ENCODE results near the gene B3GNT9.
"Not testable (repeated sequence)": the region's sequence is repeated elsewhere in the genome, so short reads cannot be mapped to it uniquely, and the experiment has no call there.

The B3GNT9 gene

DNA sequence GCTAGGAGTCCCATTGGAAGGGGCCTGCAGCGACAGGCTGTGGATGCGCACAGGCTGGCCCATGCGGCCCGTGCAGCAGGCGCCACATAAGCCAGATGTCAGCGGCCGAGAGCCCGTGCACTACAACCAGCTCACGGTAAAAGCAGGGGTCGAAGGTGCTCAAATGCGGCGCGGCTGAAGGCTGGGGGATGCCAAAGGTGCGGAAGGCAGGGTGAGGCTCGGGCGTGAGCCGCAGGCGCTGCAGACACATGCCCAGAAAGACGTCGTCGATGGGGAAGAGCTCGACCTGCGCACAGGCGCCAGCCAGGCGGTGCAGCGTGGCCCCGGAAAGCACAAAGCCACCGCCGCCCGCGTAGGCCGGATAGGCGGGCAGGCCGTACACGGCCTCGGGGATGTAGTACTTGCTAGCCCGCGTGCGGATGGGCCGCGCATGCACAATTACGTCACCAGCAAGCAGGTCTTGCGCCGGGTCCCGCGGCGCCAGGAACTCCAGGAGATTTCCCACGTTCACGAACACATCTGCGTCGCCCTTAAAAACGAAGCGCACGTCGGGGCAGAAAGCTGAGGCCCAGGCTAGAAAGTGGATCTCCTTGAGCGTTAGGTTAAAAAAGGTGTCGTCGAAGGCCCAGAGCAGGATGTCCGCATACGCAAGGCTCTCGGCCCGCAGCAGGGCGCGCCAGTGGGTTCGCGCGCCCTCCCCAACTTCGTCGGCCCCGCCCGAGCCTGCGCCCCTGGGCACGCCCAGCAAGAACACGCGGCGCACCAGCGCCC lies 1.3 kb downstream of the B3GNT9 start:
- no peak for DNase-seq

DNA sequence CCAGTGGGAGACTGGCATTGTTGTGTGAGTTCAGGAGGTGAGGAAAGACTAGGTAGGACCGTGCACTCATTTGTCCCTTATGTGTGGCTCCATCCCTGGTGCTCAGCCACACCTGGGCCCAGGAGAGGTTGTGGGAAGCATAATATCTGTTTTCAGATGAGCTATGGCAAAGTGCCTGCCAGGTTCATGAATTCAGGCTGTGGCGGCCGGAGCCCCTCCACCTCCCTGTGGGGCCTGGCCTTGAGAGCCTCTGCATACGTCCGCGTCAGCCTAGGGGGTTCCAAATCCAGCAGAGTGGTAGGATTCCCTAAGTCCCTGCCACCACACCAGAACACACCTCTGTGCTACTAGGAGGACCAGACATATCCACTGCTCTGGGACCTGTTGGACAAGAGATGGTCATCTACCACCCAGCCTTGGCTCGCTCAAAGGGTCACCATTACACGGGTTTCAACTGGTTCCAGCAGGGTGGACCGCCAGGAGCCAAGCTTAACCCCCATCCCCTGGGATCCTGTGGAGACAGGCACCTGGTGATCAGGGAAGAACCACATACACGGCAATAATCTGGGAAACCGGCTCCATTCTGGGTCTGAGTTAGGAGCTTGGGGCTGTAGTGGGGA lies 2.0 kb downstream of the B3GNT9 start:
- no peak for DNase-seq

DNA sequence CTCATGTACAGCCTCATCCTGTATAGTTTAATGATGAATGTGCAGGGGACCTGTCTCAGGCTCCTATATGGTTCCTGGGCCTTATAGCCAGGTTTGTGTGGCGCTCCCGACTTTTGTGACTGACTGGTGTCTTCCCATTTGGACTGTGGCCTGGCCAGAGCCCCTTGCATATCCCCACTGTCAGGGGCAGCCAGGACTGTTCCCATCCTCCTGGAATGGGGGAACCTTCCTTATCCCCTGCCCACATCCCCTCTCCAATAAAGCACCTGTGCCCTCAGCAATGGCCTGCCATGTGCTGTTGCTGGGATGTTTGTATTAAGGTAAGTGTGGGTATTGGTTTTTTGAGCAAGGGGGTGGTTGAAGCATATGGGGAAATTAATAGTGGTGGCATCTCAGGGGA lies 2.6 kb downstream of the B3GNT9 start:
- DNase-seq = no peak

DNA sequence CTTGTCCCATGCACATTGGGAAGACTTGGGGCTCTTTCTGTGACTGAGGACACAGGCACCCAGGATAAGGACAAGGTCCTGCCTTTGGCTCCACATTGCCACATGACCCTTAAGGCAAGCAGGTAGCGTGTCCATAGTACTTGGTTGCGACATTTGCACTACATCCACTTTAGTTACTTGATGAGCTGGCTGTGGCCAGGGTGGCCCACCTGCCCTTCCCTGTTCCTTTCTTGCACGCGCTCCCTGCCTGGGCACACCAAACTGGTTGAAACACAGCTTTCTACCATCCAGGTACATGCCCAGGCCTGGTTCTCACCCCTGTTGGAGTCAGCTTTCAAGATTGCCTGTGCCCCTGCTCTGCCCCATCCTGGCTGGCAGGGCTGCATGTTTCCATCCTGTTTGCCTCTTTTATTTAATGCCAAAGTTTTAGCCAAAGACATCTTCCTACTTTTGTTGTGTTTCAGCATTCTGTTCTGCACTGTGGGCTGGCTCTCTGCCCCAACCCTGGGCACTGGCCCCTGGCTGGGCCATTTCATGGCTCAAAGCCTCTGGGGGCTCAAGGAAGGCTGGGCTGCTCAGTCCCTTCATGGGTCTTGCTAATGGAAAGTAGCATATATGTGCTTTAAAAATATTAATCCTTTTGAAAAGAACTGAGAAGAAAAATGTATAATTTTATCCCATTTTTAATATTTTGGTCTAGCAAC lies 3.2 kb downstream of the B3GNT9 start:
- DNase-seq = no peak

DNA sequence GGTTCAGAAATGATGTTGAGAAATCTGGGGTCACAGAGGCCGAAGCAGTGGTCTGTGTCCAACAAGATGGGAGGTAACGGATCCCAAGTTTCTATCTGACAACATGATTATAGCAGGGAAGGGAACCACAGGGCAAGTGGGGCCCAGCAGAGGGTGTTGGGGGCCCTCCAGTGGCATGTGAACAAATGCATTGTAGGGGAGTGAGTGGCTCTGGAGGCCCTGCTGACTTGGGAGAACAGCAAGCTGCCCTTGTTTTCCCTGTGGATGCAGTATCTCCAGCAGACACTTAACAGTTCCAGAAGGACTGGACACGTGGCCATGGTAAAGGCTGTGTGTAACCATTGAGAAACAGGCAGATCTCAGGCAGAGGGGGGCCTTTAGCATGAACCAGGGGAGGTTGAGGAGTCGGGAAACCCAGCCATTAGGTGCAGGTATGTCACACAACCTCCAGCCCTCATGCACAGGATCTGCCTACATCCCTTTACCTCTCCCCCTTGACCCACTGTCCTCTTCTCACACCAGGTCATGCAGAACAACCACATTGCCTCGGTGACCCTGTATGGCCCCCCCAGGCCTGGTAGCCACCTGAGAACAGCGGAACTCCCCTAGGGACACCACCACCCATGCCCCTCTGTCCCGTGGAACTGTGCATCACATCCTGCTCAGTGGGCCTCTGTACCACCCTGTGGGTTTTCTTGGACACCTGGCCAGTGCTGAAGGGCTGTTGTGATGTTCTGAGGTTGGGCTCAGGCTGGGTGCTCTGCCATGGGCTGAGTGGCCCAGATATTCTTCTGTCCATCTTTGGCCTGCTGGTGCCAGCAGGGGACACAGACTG lies 4.1 kb downstream of the B3GNT9 start:
- no peak for DNase-seq

DNA sequence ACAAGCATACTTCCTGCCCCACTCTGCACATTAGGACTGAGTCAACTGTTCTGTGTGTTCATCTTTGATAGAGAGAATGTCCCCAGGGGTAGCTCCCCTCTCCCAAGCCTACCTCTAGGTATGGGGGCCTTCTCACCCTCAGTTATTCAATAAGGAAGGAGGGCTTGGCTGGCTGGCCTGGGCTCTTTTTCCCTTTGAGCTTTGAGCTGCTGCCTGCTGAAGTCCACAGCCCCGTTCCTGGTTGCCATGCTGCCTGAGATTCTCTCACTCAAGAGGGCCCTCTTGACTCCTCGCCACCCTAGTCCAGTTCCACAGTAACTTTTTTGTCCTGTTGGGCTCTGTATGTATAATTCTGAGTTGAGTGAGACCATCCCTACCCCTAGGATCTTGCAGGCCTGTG lies 5.1 kb downstream of the B3GNT9 start:
- no peak for DNase-seq

DNA sequence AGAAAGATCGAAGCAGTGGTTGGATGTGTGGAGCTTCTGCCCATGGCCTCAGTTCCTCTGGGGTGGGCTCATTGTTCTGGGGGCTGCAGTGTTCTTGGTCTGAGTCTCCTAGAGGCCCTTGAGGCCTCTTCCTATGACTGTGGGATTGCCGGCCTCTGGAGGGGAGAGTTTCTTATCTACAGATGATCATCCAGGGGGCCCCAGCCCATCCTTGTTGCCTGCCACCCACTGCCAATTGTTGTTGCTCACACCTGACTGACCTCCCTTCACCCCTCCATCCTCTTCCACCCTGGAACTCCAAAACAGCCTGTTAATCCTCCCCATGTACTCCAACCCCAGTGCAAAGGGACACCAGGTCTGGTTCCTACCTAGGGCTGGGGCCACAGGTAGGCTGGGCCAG lies 5.9 kb downstream of the B3GNT9 start:
- no peak for DNase-seq

DNA sequence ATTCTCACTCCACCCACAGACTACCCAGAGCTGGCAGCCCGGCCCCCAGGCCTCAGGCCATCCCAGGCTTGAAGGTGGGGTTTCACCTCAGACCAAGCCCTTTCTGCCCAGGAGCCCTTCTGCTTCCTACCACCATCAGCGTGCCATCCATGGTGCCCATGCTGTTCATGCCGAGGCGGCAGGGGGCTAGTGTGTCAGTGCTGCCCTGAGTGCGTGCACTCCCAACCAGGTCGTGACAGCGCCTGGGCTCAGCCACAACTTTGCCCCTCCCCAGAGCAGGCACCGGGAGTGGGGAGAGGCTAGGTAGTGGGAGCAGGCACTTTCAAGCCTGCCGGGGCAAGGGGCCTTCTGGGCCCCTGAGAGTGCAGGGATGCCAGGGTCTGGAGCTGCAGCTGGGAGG lies 8.5 kb downstream of the B3GNT9 start:
- DNase-seq = no peak

DNA sequence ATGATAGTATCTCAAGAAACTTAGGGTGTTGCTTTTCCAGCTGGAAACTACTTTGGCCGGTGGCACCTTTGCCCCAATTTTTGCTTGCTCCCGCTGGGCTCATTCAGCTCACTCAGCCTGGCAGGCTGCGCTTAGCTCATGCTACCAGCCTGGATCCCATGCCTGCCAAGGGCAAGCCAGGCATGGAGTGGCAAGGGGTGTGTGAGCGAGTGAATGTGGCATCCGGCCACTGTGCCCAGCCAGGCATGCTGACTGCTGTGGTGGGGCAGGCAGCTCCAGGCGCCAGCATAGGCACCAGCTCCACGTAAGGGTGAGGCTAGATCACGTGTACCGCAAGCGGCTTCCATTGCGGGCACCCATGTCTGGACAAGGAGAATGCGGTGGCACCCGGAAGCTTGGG lies 9.4 kb downstream of the B3GNT9 start:
- DNase-seq = no peak

DNA sequence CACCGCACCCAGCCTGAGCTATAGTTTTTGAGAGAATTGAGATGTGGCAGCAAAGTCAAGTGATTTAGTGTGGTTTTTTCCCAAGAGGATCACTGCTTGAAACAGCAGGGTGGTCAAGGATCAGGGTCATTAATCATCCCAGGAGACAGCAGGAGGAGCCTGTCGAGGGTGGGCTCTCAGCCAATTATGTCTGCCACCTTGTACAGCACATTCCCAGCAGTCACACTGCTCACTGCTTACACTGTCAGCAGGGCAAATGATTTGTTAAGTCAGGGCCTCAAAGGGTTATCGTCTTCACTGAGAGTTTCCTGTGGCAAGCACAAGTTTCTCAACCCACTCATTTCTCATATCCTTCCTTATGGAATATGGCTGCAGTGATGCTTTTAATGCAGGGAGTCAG lies 13.2 kb downstream of the B3GNT9 start:
- DNase-seq = no peak

DNA sequence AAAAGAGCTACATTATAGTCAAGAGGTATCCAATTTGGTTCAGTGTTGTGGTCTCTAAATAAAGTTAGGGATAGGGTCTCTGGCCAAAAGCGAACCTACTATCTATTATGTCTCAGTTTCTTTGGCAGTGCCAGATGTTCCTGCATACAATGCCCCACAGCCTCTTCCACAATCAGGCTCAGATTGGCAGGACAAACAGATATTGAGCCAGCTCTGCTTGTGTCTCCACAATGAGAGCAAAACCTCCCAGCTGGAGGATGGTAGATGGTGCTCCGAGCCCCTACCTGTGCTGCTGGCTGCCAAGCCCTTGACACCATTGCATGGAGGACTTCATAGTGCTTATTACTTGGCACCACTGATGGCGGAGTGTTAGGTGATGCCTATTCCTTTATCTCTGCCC lies 21.4 kb downstream of the B3GNT9 start:
- DNase-seq = no peak

DNA sequence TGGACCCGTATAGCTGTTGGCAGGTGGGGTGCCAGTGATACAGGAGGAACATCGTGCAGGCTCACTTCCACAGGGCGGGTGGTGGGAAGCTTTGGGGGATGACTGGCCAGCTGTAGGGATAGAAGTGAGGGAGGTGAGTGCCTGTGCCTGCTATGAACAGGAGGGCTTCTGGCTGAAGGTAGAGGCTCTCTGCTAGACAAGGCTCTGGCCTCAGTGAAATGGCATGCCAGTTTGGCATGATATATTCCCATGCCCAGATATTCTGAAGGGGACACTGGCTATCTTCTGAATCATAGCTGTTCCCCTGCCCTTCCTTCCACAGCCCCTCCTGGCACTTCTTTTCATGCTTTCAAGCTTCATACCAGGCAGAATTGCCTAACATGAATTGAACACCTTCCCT lies 21.9 kb downstream of the B3GNT9 start:
- DNase-seq = no peak

DNA sequence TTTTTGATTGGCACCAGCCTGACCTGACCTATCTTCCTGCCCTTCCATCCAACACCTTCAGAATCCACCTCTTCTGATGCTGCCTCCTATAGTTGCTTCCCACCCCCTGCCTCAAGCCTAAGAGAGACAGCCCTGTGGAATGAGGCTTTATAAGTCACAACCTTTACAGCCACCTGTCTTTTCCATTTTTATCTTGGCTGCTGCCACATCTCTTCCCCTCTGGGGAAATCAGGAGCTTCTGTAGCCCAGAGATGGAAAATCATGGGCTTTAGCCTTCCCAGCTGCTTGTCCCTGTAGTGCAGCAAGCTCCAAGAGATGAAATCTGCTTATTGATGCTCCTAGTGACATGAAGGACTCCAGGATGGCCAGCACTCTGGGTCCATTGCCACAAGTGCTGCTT lies 22.4 kb downstream of the B3GNT9 start:
- no peak for DNase-seq

DNA sequence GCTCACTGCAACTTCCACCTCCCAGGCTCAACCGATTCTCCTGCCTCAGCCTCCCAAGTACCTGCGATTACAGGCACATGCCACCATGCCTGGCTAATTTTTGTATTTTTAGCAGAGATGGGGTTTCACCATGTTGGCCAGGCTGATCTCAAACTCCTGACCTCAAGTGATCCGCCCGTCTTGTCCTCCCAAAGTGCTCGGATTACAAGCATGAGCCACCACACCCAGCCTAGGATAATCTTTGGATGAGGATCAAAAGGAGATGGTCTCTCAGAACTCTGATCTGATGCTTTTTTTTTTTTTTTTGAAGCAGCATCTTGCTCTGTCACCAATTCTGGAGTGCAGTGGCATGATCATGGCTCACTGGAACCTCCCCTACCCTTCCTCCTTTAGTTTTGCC lies 28.0 kb downstream of the B3GNT9 start:
- not testable (repeated sequence) for DNase-seq

DNA sequence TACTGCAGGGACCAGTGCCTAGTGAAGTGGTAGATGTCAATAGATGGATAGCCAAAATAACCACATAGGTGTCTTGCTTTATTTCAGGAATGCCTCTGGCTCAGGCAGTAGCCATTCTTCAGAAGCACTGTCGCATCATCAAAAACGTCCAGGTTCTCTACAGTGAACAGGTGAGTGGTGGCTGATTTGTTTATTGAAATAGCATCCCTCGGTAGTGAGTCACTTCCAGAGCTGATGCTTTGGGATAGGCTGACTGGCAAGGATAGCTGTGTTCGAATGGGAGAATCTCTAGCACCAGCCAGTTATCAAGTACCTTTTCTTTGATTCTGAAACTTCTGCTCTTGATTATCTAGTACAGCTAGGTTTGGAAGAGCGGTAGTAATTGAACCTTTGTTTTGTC lies 30.8 kb downstream of the B3GNT9 start:
- no peak for DNase-seq

DNA sequence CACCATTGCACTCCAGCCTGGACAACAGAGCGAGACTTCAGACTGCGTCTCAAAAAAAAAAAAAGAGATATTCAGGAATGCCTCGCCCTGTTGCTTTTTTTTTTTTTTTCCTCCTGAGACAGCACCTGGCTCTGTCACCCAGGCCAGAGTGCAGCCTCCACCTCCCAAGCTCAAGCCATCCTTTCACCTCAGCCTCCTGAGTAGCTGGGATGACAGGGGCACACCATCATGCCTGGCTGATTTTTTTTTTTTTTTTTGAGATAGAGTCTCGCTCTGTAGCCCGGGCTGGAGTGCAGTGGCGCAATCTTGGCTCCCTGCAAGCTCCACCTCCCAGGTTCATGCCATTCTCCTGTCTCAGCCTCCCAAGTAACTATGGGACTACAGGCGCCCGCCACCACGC lies 33.1 kb downstream of the B3GNT9 start:
- DNase-seq = no peak

DNA sequence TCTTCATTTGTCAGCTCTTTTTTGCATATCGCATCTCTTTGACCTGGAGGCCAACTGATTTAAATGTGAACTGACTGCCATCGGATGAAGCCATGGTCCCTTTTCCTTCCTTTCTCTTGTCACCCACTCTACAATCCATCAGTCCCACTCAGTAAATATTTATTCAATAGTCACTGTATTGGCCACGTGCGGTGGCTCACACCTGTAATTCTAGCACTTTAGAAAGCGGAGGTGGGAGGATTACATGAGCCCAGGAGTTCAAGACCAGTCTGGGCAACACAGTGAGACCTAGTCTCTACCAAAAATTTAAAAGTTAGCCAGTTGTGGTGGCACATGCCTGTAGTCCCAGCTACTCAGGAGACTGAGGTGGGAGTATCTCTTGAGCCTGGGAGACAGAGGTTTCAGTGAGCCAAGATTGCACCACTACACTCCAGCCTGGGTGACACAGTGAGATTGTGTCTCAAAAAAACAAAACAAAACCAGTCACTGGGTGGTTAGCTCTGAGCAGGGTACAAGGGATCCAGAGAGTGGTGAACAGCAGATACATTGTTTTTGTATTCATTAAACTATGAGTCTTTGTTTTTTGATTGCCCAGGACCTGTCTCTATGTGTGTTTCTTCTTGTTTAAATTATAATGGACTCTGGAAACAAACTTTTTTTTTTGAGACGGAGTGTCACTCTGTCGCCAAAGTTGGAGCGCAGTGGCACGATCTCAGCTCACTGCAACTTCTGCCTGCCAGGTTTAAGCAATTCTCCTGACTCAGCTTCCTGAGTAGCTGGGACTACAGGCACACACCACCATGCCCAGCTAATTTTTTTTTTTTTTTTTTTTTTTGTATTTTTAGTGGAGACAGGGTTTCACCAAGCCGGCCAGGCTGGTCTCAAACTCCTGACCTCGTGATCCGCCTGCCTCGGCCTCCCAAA lies 34.1 kb downstream of the B3GNT9 start:
- DNase-seq = no peak

DNA sequence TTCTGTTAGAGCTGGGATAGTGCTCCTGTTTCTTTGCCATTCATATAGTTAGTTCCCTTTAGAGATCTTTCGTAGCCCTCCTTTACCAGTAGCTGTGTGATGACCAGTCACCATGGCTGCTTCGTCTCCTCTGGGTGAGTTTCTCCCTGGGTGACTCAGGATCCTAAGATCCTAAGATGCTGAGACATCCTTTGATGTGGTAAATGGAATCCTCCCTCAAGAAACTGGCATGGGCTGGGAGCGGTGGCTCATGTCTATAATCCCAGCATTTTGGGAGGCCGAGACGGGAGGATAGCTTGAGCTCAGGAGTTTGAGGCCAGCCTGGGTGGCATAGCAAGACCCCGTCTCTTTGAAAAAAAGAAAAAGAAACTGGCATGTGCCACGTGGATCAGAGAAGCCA lies 35.2 kb downstream of the B3GNT9 start:
- DNase-seq = no peak

DNA sequence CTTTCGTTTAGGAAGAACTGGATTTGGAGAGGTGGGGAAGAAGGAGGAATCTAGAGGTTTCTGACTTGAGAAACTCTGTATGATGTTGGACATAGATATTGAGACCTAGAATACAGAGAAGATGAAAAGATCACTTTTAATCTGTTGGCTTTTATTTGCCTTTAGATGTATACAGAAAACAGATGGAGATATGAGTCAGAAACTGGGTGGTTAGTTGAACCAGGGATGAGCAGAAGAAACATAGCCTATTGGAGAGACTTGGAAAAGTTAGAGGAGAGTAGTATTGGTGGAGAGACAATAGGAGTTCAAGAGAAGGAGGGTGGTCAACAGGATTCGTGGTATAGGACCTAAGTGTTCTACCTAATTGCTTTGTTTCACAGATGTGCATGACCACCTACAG lies 36.0 kb downstream of the B3GNT9 start:
- DNase-seq = no peak

DNA sequence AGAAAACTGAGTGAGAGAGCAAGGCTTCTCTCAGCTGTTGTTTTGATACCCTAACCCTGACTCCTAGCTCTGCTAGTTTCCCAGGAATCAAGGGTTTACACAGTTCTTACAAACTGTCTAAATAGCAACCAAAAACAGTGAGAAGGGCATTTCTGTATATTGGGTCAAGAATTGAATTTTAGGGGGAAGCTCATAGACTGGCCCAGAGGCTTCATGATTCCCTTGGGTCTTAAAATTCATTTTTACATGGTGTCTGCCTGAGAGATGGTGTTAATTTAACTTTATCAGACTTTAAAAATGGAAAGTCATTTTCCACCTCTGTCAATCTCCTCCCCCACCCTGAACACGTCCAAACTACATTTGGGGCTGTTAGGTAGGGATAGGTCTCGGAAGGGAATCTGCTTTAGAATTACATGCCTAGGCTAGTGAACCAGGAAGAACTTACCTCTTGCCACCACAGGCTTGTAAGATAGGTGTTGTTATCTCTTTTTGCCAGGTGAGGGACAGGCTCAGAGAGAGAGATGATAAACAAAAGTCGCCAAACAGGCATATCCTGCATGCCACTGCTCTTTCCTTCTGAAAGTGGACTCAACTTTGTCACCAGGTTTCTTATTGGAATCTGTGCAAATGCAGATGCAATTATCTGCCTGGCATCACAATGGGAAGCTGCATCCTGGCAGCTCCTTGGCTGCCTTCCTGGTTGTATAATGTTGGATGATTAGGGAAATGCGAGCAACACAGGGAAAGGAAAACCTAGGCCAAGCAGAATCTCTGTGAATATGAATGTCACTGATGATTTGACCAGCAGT lies 38.0 kb downstream of the B3GNT9 start:
- DNase-seq = no peak

DNA sequence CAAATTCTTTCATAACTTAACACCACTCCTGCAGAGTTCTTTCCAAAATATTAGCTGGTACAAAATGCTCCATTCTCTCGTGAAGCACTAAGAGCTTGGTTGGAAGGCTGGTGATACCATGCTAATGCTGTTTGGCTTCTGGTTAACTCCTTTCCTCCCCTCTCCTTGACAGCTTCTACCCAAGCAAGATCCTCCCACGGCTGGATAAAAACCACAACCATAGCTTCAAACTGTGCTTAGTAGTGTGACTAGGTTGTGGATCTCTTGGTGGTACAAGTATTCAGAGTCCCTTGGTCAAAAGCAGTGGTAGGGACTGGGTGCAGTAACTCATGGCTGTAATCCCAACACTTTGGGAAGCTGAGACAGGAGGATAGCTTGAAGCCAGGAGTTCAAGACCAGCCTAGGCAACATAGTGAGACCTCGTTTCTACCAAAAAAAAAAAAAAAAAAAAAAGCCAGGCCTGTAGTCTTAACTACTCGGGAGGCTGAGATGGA lies 38.8 kb downstream of the B3GNT9 start:
- no peak for DNase-seq

Data from NCI-H2029 treated with DMSO at 0.1 percent for 48 hours (cell line).